Esophagus squamous epithelium (tissue), 5 donors: ENCODE results near the gene RASGRF1. TPM values are rescaled to one million over a fixed set of nuclear protein-coding genes. Genes with fewer than 3 reads are reported as not detected.

Experiments used
- DNase-seq: peaks from one replicate; lab custom pipeline; 2025; lab: John Stamatoyannopoulos, UW
- H3K27ac ChIP-seq, 4 donors: fragments of 200-600 bp; sonication (generic); one replicate each; pipeline ENCODE4 v1.5.1; 2016 to 2019; ENCODE audit warnings: mild to moderate bottlenecking in 1 of 4
- H3K27me3 ChIP-seq, 4 donors: fragments of 200-600 bp; sonication (generic); 1 replicate in 3 of 4; 2 replicates in 1 of 4; pipeline versions ENCODE4 v1.5.1 to v1.6.0; 2017 to 2021; ENCODE audit warnings: antibody characterized with exemption in 1 of 4
- H3K36me3 ChIP-seq, 3 donors: fragments of 200-600 bp; sonication (generic); one replicate each; pipeline ENCODE4 v1.5.1; 2016 to 2019
- H3K4me1 ChIP-seq, 3 donors: fragments of 200-600 bp; sonication (generic); one replicate each; pipeline ENCODE4 v1.5.1; 2017 to 2019
- H3K4me3 ChIP-seq, 4 donors: fragments of 200-600 bp; sonication (generic); 1 replicate in 3 of 4; 2 replicates in 1 of 4; pipeline ENCODE4 v1.5.1; 2016 to 2019; ENCODE audit warnings: mild to moderate bottlenecking in 2 of 4, moderate library complexity in 1 of 4
- H3K9me3 ChIP-seq, 3 donors: fragments of 200-600 bp; sonication (generic); one replicate each; pipeline ENCODE4 v1.5.1; 2016 to 2019
- CTCF ChIP-seq, 6 experiments: fragments of 450-650 bp in 4 of 6; fragments of 200-600 bp in 2 of 6; sonication (generic) in 2 of 6; IDR thresholded peaks; one replicate each; pipeline ENCODE4 v1.5.1; 2016 to 2019; ENCODE audit warnings: antibody characterized with exemption in 6 of 6, mild to moderate bottlenecking in 4 of 6, moderate library complexity in 4 of 6
- POLR2A ChIP-seq, 4 donors: fragments of 450-650 bp; IDR thresholded peaks; one replicate each; pipeline ENCODE4 v1.6.1; 2017; ENCODE audit warnings: antibody characterized with exemption in 4 of 4, mild to moderate bottlenecking in 4 of 4, moderate library complexity in 3 of 4
- WGBS, 2 donors: methylation state at CpG; one replicate each; pipeline ENCODE4 v1.1.5; 2018; 5-methylcytosine and 5-hydroxymethylcytosine counted together
- intact Hi-C: fragments of 100-400 bp; cut with DNase I; formaldehyde crosslinking; loops from one replicate; pipeline ENCODE4 v1.15.0; 2022
- total RNA-seq, 4 donors: library from RNA; depleted of rRNA; stranded (reverse); fragments of >200 nt; gene quantifications; one replicate each; pipeline ENCODE4 v1.1.0, GENCODE V29; 2016
- donor health status: DM: yes; HTN: yes; CAD: no.

RASGRF1 gene
- total RNA-seq, 4 donors from 2014 or later: 0.23 TPM; not detected in 3

- Histone ChIP-seq H3K27me3 (no peaks in the 10 kb centered on the region), H3K4me3 (no peak overlapping the region), H3K27ac (no peak overlapping the region), H3K9me3 (no peaks in the 10 kb centered on the region), H3K4me1 (peaks cover 0 to 8% (median 3%) of the 10 kb centered on the region in 3 donors), H3K36me3 (no peaks in the 10 kb centered on the region)
- intact Hi-C loops: no loop called here
- 79 to 81% methylated on average over 1 of the region's 1 CpG for WGBS, 2 donors
- no peak for TF ChIP-seq POLR2A (IDR thresholded peaks at IDR 0.05)
- no peak for TF ChIP-seq CTCF (IDR thresholded peaks at IDR 0.05)
- no peak for DNase-seq
These were observed 133.6 kb downstream of the RASGRF1 start for GRCh38 chr15:78956937-78957336.

- H3K9me3 ChIP-seq: no peaks in the 10 kb centered on the region
- 96 to 98% methylated on average over 5 of the region's 5 CpGs for WGBS, 2 donors
- no peaks in the 10 kb centered on the region for H3K36me3 ChIP-seq
- peaks cover 0 to 22% (median 11%) of the 10 kb centered on the region in 3 donors for H3K4me1 ChIP-seq
- no peak overlapping the region for H3K4me3 ChIP-seq
- intact Hi-C loops: no loop called here
- no peak overlapping the region for H3K27ac ChIP-seq
- TF ChIP-seq CTCF (IDR thresholded peaks at IDR 0.05) (no peak), POLR2A (IDR thresholded peaks at IDR 0.05) (no peak)
- no peak for DNase-seq
- no peaks in the 10 kb centered on the region for H3K27me3 ChIP-seq
These were observed 135.2 kb downstream of the RASGRF1 start for GRCh38 chr15:78955355-78955754.

GRCh38 chr15:78951841-78952238 is 138.7 kb downstream of the RASGRF1 start:
- Histone ChIP-seq H3K27me3 (no peaks in the 10 kb centered on the region), H3K9me3 (no peaks in the 10 kb centered on the region), H3K4me3 (no peak overlapping the region), H3K27ac (peak overlapping the region in 3 of 4 donors; percentile 32 to 40 (median 34)), H3K4me1 (peaks cover 0 to 30% (median 11%) of the 10 kb centered on the region in 3 donors), H3K36me3 (no peaks in the 10 kb centered on the region)
- WGBS, 2 donors: 34 to 66% methylated on average over 4 of the region's 4 CpGs
- TF ChIP-seq POLR2A (IDR thresholded peaks at IDR 0.05): no peak
- TF ChIP-seq CTCF (IDR thresholded peaks at IDR 0.05): no peak
- intact Hi-C loops: no loop called here
- DNase-seq: no peak

GRCh38 chr15:78950902-78951840 is 139.4 kb downstream of the RASGRF1 start:
- Histone ChIP-seq H3K4me1 (peaks cover 0 to 30% (median 11%) of the 10 kb centered on the region in 3 donors), H3K9me3 (no peaks in the 10 kb centered on the region), H3K36me3 (no peaks in the 10 kb centered on the region), H3K4me3 (no peak overlapping the region), H3K27me3 (no peaks in the 10 kb centered on the region), H3K27ac (peak overlapping the region in 3 of 4 donors; percentile 32 to 40 (median 34))
- 27 to 40% methylated on average over 10 of the region's 10 CpGs for WGBS, 2 donors
- TF ChIP-seq POLR2A (IDR thresholded peaks at IDR 0.05) (no peak), CTCF (IDR thresholded peaks at IDR 0.05) (peak in 3 of 6 experiments; percentile 14 to 16 (median 14))
- DNase-seq: no peak
- intact Hi-C loops: no loop called here

- H3K9me3 ChIP-seq: no peaks in the 10 kb centered on the region
- intact Hi-C loops: no loop called here
- H3K27ac ChIP-seq: no peak overlapping the region
- peaks cover under 1 to 31% (median 11%) of the 10 kb centered on the region in 3 donors for H3K4me1 ChIP-seq
- H3K27me3 ChIP-seq: no peaks in the 10 kb centered on the region
- H3K36me3 ChIP-seq: no peaks in the 10 kb centered on the region
- DNase-seq: no peak
- no peak overlapping the region for H3K4me3 ChIP-seq
- 93 to 94% methylated on average over 9 of the region's 9 CpGs for WGBS, 2 donors
- TF ChIP-seq CTCF (IDR thresholded peaks at IDR 0.05) (no peak), POLR2A (IDR thresholded peaks at IDR 0.05) (no peak)
These were observed 140.2 kb downstream of the RASGRF1 start for GRCh38 chr15:78950343-78950742.
